Activated T-cell treated with anti-CD3 and anti-CD28 coated beads, Interleukin-2, amount 50 U/mL, for 4 hours (primary cell): Measurements from ENCODE around the gene TBX1. TPM values are rescaled to one million over a fixed set of nuclear protein-coding genes. Genes with fewer than 3 reads are reported as not detected.
"Not testable (repeated sequence)": the region's sequence is repeated elsewhere in the genome, so short reads cannot be mapped to it uniquely, and the experiment has no call there.

Experiments used
- ATAC-seq, 2 donors: fragments of 200-7000 bp; cut with Tn5 transposase; one replicate each; pipeline ENCODE4 v1.10.0; 2021
- DNase-seq: peaks from one replicate; pipeline ENCODE4 v3.0.0-alpha.2; 2020
- H3K27me3 Mint-ChIP-seq: one replicate; pipeline ENCODE4 v1.8.0; 2021; ENCODE audit warnings: low read depth, mixed read lengths
- H3K36me3 Mint-ChIP-seq: one replicate; pipeline ENCODE4 v1.8.0; 2022; ENCODE audit warnings: mixed read lengths; ENCODE audit not compliant: insufficient read depth
- H3K4me1 Mint-ChIP-seq: one replicate; pipeline ENCODE4 v1.8.0; 2021; ENCODE audit warnings: low read depth, mixed read lengths
- H3K4me3 Mint-ChIP-seq: one replicate; pipeline ENCODE4 v1.8.0; 2021; ENCODE audit warnings: mild to moderate bottlenecking, moderate library complexity, mixed read lengths
- H3K9me3 Mint-ChIP-seq: one replicate; pipeline ENCODE4 v1.8.0; 2021; ENCODE audit warnings: mixed read lengths
- total RNA-seq, 3 donors: library from RNA; stranded (reverse); gene quantifications; one replicate each; pipeline ENCODE4 v1.2.1, GENCODE V29; 2021

TBX1 gene
- total RNA-seq, 3 donors from 2014 or later = not detected

DNA sequence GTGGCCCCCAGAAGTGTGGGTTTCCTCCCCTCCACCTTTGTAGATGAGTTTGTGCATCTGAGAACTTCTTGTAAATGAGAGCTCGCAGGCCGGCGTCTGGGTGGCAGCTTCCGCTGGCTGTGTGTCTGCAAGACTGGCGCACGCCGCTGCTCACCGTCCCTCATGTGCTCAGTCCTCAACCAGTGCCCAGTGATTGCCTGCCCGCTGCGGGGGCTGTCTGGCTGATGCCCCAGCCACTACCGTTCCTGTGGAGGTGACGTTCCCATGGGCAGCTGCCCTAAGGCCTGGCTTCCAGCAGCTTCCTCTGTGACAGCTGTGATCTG lies 8.8 kb downstream of the TBX1 start:
- Mint-ChIP-seq H3K9me3 (no peaks in the 10 kb centered on the region), H3K36me3 (no peaks in the 10 kb centered on the region), H3K27me3 (peaks cover 80% of the 10 kb centered on the region), H3K4me3 (no peak overlapping the region), H3K4me1 (peaks cover 9% of the 10 kb centered on the region)
- DNase-seq (no peak), ATAC-seq (no peak)

DNA sequence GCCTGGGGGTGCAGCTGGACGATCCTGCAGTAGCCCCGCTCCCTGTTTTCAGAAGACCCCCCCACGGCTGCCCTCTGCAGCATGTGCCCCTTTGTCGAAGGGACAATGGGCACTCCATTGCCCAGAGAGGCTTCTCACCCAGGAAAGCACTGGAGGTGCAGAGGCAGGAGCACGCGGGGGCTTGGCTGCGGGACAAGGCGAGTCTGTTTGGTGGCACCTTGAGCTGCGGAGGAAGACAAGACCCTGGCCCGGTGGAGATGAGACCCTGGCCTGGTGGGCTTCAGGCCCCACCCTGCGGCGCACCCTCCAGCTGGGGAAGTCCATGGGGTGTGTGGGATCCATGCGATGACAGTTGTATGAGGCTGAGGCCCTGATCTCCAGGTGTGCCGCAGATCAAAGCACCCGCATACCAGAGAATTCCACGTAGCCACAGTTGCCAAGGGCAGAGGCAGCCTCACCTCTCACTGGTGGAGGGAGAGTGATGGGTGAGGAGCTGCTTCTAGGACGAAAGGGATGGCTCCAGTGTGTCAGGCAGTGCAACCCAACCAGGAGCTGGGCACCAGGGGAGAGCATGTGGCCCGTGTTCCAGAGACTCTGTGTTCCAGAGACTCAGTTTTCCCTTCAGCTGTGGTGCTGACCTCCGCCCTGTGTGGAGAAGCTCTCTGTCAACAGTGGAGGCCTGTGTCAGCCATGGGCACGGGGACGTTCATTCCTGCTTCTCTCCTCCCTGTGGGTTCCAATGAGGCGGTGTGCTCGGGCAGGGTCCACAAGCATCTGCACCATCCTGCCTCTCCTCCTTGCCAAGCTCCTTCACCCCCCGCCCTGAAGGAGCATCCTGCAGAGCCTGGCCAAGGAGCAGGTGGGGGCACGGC lies 10.0 kb downstream of the TBX1 start:
- DNase-seq (no peak), ATAC-seq (no peak)
- Mint-ChIP-seq H3K4me3 (no peak overlapping the region), H3K27me3 (peaks cover 73% of the 10 kb centered on the region), H3K36me3 (no peaks in the 10 kb centered on the region), H3K4me1 (peaks cover 4% of the 10 kb centered on the region), H3K9me3 (no peaks in the 10 kb centered on the region)

DNA sequence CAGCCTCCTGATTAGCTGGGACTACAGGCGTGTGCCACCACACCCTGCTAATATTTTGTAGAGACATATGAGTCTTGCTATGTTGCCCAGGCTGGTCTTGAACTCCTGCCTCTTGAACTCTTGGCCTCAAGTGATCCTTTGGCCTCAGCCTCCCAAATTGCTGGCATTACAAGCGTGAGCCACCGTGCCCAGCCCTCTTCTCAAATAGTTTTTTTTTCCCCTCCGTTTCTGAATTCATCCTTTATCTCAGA lies 11.8 kb downstream of the TBX1 start:
- H3K4me3 Mint-ChIP-seq = no peak overlapping the region
- no peaks in the 10 kb centered on the region for H3K9me3 Mint-ChIP-seq
- no peaks in the 10 kb centered on the region for H3K36me3 Mint-ChIP-seq
- no peak for ATAC-seq
- DNase-seq = no peak
- peaks cover 14% of the 10 kb centered on the region for H3K4me1 Mint-ChIP-seq
- H3K27me3 Mint-ChIP-seq = peaks cover 73% of the 10 kb centered on the region

DNA sequence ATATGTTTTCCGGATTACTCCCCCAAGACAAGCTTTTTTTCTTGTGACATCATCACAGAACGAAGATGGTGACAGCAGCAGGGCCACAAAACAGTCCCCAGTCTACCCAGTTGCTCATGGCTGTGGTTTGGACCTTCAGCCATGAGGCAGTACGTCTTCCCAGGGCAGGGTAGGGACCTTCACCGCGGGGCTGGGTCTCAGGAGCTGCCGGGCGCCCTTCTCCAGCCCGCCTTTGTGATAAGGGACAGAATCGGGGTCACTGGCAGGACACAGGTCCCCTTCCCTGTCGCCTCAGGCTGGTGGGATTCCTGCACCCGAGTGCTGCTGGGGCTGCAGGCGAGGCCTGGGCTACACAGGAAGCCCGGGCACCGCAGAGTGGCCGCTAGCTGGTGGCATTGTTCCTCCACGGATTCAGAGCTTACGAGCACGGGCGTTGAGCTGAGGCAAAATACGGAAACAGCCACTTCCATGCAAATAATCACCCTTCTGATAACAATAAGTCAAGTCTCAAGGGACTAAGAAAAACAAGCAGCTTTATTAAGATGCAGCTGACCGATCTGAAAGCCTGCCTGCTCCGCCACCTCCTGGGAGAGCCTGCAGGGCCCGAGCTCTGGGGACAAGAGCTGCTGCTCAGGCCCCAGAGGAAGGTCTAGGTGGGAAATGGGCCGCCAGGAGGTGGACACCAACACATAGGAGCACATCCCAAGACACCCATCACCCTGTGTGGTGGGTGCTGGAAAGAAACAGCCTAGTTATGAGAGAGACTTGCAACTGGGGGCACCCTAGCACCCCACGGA lies 12.3 kb downstream of the TBX1 start:
- DNase-seq (no peak), ATAC-seq (no peak)
- H3K9me3 Mint-ChIP-seq = no peaks in the 10 kb centered on the region
- H3K4me1 Mint-ChIP-seq = peaks cover 12% of the 10 kb centered on the region
- peaks cover 68% of the 10 kb centered on the region for H3K27me3 Mint-ChIP-seq
- no peaks in the 10 kb centered on the region for H3K36me3 Mint-ChIP-seq
- H3K4me3 Mint-ChIP-seq = no peak overlapping the region

DNA sequence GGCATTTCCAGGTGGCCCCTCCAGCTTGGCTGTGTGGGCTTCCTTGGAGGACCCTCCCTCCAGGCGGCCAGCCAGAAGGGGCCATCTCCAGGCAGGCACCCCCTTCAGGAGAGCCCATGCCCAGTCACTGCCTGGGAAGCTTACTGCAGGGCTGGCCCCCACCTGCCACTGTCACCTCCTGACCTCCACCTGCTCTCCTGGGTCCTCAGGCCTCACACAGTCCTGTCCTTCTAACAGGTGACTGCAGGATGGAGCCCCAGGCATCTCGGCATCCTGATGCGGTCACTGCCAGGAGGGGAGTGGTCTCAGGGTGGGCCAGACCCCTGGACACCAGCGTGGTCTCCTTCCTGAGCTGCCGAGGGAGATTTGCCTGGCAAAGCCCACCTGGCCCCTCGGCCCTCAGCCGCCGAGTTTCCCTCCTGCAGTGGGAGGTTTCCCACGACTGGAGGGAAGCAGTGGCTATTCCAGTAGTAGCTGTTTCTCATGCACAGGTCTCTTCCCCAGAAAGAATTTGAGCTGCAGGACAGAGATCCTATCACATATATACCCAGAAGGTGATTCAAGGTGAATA lies 13.0 kb downstream of the TBX1 start:
- H3K4me3 Mint-ChIP-seq = no peak overlapping the region
- DNase-seq = no peak
- ATAC-seq = no peak
- no peaks in the 10 kb centered on the region for H3K36me3 Mint-ChIP-seq
- no peaks in the 10 kb centered on the region for H3K9me3 Mint-ChIP-seq
- H3K4me1 Mint-ChIP-seq = peaks cover 12% of the 10 kb centered on the region
- H3K27me3 Mint-ChIP-seq = peaks cover 66% of the 10 kb centered on the region

DNA sequence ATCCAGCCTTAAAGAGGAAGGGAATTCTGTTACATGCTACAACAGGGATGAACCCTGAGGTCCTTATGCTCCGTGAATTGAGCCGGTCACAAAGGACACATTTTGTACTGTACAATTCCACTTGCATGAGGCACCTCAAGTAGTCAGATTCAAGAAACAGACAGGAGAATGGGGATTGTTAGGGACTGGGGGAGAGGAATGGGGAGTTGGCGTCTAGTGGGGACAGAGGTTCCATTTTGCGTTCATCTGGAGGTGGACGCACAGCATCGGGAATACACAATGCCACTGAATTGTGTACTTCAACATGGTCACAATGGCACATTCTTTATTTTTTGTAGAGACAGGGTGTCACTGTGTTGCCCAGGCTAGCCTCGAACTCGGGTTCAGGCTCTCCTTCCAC lies 14.1 kb downstream of the TBX1 start:
- Mint-ChIP-seq H3K27me3 (peaks cover 64% of the 10 kb centered on the region), H3K4me1 (peaks cover 12% of the 10 kb centered on the region), H3K9me3 (no peaks in the 10 kb centered on the region), H3K4me3 (no peak overlapping the region), H3K36me3 (no peaks in the 10 kb centered on the region)
- DNase-seq = no peak
- ATAC-seq = no peak

DNA sequence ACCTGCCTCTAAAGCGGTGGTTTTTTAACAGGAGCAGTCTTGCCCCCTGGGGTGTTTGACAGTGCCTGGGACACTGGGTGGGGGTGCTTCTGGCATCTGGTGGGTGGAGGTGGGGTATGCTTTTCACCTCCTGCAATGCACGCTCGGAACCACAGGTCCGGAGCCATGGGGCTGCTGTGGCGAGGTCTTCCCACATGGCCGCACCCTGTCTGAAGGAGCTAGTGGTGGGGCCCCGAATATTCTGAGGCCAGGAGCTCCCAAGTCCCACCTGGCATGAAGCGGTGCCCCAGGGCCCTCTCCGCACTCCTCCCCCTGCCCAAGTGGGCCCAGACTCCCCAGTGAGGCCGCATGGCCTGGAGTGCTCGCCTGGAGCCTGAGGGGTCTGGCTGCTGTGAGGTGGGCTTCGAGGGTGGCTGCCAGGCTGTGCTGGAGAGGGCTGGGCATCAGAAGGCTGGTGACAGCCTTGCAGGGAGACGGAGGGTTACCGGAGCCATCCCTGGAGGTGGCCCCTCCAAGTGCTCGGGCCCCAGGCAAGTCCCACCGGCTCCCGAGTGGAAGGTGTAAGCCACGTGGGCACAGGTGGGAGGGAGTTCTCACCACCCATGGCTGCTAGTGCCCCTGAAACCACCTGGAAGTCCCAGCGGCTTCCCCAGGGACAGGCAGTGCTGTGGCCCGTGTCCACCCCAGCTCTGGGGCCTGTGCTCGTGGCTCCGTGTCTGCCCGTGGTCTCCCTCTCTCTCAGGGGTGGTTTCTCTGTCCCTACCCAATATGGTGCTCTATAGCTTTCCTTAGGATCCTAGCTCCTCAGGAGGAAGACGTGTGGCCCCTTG lies 15.1 kb downstream of the TBX1 start:
- Mint-ChIP-seq H3K27me3 (peaks cover 55% of the 10 kb centered on the region), H3K4me1 (peaks cover 12% of the 10 kb centered on the region), H3K36me3 (no peaks in the 10 kb centered on the region), H3K4me3 (no peak overlapping the region), H3K9me3 (no peaks in the 10 kb centered on the region)
- ATAC-seq (no peak), DNase-seq (no peak)

DNA sequence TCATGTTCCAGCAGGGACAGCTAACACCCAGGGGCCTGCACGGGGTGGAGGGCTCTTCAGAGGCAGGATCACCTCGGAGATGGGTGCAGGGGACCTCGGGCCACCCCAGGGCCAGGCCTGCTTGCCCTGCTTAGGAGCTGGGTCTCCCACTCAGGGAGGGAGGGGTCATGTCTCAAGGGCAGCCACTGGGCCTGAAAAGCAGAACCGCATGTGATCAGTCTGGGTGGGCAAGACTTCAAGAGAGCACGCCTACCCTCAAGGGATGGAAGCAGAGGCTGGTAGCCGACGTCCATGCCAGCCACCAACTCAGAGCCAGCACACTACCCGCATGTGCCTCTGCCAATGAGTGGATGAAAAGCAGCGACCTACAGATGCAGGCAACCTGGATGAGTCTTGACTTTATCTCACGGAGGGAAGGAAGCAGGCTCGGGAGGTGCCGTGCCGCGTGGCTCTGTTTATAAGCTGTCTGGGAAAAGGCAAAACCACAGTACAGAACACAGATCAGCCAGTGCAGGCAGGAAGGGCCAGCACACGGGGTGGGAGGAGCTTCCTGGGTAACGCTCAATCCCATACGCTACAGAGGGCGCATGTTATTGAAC lies 16.0 kb downstream of the TBX1 start:
- DNase-seq = no peak
- peak; percentile 21 to 36 for ATAC-seq
- H3K27me3 Mint-ChIP-seq = peaks cover 50% of the 10 kb centered on the region
- H3K36me3 Mint-ChIP-seq = no peaks in the 10 kb centered on the region
- H3K4me1 Mint-ChIP-seq = peaks cover 12% of the 10 kb centered on the region
- H3K4me3 Mint-ChIP-seq = no peak overlapping the region
- H3K9me3 Mint-ChIP-seq = no peaks in the 10 kb centered on the region

DNA sequence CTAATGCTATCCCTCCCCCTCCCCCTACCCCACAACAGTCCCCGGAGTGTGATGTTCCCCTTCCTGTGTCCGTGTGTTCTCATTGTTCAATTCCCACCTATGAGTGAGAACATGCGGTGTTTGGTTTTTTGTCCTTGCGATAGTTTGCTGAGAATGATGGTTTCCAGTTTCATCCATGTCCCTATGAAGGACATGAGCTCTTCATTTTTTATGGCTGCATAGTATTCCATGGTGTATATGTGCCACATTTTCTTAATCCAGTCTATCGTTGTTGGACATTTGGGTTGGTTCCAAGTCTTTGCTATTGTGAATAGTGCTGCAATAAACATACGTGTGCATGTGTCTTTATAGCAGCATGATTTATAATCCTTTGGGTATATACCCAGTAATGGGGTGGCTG lies 16.6 kb downstream of the TBX1 start:
- Mint-ChIP-seq H3K4me1 (peaks cover 12% of the 10 kb centered on the region), H3K27me3 (peaks cover 43% of the 10 kb centered on the region)
- not testable (repeated sequence) for ATAC-seq, H3K36me3 Mint-ChIP-seq, H3K9me3 Mint-ChIP-seq, DNase-seq, H3K4me3 Mint-ChIP-seq

DNA sequence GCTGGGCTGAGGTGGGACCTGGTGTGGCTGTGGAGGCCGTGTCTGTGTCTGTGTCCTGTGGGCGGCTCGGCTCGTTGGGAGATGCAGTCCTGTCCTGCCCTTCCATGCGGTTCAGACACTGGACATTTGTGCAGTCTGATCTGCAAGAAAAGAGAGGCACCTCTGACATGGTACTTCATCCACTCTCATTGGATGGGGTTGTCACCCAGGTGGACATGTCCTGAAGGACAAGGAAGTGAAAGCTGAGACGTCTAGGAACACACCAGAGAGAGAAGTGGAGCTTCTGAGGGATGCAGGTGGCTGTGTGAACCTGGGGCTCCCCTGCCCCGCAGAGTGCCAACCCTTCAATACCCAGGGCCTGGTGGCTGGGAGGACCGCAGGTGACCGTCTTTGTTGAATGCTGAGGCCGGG lies 18.4 kb downstream of the TBX1 start:
- H3K4me3 Mint-ChIP-seq = no peak overlapping the region
- DNase-seq (no peak), ATAC-seq (no peak)
- H3K36me3 Mint-ChIP-seq = no peaks in the 10 kb centered on the region
- H3K27me3 Mint-ChIP-seq = peaks cover 30% of the 10 kb centered on the region
- H3K4me1 Mint-ChIP-seq = peaks cover 12% of the 10 kb centered on the region
- H3K9me3 Mint-ChIP-seq = no peaks in the 10 kb centered on the region

DNA sequence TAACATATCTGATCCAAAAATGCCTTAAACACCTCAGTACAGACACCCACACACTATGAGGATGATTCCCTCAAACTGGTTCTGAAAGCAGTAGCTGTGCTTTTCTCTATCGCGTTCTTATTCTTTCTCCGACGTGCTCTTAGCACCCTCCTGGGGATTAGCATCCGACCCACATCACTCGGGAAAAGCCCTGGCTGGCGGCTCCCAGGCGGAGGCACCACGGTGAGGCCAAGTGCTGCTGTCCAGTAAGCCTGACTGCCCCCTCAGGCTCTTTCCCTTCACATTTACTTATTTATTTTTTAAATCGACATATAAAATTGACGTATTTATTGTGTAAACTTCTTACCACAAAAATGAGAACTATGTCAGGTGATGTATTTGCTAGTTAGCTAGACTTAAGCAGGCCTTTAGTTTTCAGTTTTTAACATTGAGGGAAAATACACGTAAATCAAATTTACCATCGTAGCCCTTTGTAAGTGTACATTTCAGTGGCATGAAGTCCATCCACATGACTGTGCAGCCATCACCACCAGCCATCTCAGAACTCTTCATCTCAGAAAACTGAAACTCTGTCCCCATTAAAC lies 19.2 kb downstream of the TBX1 start:
- Mint-ChIP-seq H3K9me3 (no peaks in the 10 kb centered on the region), H3K4me3 (no peak overlapping the region), H3K27me3 (peaks cover 23% of the 10 kb centered on the region), H3K36me3 (no peaks in the 10 kb centered on the region), H3K4me1 (peaks cover 12% of the 10 kb centered on the region)
- ATAC-seq = no peak
- no peak for DNase-seq

DNA sequence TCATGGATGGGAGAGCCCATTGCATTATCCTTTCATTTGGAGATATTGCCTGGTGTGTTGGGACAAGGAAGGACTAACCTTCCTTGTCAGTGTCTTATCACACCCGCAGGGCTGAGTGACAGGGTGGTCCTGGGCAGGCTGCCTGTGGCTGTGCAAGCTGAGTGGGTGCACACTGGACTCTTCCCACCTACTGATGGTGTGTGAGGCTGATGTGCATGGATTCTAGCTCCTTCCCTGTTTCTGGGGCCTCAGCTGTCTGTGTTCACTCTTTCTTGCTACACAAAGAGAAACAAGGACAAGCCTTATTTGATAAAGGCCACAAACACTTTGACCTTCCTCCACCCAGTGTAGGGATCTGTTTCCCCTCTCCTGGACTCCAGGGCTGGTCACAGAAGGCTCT lies 22.0 kb downstream of the TBX1 start:
- Mint-ChIP-seq H3K4me3 (no peak overlapping the region), H3K4me1 (no peaks in the 10 kb centered on the region), H3K9me3 (no peaks in the 10 kb centered on the region), H3K36me3 (peaks cover 3% of the 10 kb centered on the region), H3K27me3 (peaks cover 18% of the 10 kb centered on the region)
- DNase-seq (no peak), ATAC-seq (no peak)

DNA sequence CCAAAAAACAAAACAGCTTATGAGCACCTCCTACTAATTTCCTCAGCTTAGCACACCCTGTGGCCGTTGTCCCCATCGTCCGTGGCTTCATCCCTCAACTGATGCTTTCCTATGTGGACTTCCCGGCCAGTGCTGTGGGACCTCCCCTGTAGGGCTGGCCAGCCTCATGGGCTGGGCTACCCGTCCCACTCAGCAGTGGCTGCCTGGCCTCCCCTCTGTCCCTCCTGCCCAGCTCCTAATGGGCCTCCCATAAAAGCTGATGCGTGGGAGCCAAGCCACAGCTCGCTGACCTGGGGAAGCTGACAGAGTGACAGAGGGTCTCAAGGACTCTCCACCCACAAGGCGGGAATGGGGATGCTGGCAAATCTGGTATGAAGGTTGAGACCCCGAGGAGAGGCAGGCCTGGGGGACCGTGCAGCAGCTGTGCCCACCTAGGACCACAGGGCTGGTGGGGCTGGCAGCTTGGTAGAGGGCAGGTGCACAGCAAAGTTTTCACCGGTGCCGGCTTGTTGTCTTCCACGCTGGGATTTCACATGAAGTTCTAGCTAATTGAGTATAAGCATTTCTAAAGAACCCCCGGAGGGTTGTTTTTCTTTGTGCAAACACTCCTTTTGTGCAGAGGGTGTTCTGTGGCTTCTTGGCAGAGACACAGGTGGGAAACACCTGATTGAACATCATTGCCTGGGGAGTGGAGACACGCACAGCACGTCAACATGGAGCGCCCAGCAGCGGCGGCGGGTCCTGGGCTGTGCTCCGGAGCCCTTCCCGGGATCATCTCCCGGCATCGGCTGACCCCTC lies 23.2 kb downstream of the TBX1 start:
- ATAC-seq = no peak
- Mint-ChIP-seq H3K27me3 (peaks cover 12% of the 10 kb centered on the region), H3K36me3 (peaks cover 3% of the 10 kb centered on the region), H3K9me3 (no peaks in the 10 kb centered on the region), H3K4me3 (no peak overlapping the region), H3K4me1 (no peaks in the 10 kb centered on the region)
- no peak for DNase-seq
